Duodenal mucosa (tissue), 2 donors: ENCODE data around the gene CIITA.
"Not testable (repeated sequence)": the region's sequence is repeated elsewhere in the genome, so short reads cannot be mapped to it uniquely, and the experiment has no call there.

Source experiments
- H3K27ac ChIP-seq: one replicate; pipeline ENCODE4 v1.7.0; 2013; ENCODE audit warnings: low read depth, low read length
- H3K27me3 ChIP-seq, 2 donors: one replicate each; pipeline ENCODE4 v1.7.0; 2013; ENCODE audit warnings: low read length in 2 of 2, control low read depth in 1 of 2; ENCODE audit not compliant: insufficient read depth in 2 of 2, control insufficient read depth in 1 of 2
- H3K36me3 ChIP-seq, 2 donors: one replicate each; pipeline ENCODE4 v1.7.0; 2013; ENCODE audit warnings: low read length in 2 of 2, control low read depth in 1 of 2; ENCODE audit not compliant: insufficient read depth in 2 of 2, control insufficient read depth in 1 of 2
- H3K4me1 ChIP-seq, 2 donors: one replicate each; pipeline ENCODE4 v1.7.0; 2013; ENCODE audit warnings: low read length in 2 of 2, control low read depth in 1 of 2; ENCODE audit not compliant: insufficient read depth in 2 of 2, control insufficient read depth in 1 of 2
- H3K4me3 ChIP-seq, 2 donors: one replicate each; pipeline ENCODE4 v1.7.0; 2013; ENCODE audit warnings: low read length in 2 of 2, low read depth in 1 of 2
- H3K9ac ChIP-seq, 2 donors: one replicate each; pipeline ENCODE4 v1.7.0; 2013; ENCODE audit warnings: low read length in 2 of 2, low read depth in 1 of 2
- H3K9me3 ChIP-seq, 2 donors: one replicate each; pipeline ENCODE4 v1.7.0; 2013; ENCODE audit warnings: low read length in 2 of 2, control low read depth in 1 of 2; ENCODE audit not compliant: control insufficient read depth in 1 of 2

Gene CIITA

DNA sequence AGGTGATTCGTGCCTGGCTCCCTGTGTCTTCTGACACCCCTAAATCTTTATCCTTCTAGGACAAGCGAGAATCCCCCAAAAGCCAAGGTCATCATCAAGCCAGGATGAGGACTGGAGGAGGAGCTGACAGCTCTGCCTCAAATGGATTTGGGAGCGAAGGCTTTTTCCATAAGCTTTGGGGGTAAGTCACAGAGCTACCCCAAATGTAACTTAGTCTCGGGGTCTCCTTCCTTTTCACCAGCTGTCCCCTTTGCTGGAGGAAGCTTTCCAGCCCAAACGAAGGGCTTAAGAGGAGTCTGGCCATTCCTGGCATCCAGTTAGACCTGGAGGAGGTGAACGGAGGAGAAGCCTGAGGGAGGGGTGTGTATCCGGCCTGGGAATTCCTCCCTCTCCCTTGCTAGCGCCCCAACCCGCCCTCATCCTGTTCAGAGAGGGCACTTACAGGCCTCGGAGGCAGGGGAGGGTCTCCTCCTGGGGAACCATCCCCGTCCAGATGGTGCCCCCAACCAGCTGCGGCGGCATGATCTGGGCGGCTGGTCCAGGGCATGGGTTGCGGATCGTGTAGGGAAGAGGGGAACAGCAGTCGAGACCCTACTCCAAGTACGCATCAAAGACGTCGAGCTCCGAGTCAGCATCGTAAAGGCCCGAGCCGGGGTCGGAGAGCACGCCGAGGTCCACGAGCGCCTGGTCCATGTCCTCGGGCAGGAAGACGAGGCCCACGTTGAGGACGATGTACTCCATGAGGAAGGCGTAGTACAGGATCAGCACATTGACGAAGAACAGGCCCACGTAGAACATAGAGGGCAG, 64.3 kb downstream of the CIITA start:
- H3K36me3 ChIP-seq = peaks cover 0 to 3% of the 10 kb centered on the region in 2 donors
- peak overlapping the region; percentile 0 for H3K27ac ChIP-seq
- peak overlapping the region; percentile 43 to 82 for H3K9ac ChIP-seq
- peak overlapping the region; percentile 73 to 89 for H3K4me3 ChIP-seq
- no peaks in the 10 kb centered on the region for H3K27me3 ChIP-seq
- H3K9me3 ChIP-seq = no peaks in the 10 kb centered on the region
- peaks cover 73 to 80% of the 10 kb centered on the region in 2 donors for H3K4me1 ChIP-seq

DNA sequence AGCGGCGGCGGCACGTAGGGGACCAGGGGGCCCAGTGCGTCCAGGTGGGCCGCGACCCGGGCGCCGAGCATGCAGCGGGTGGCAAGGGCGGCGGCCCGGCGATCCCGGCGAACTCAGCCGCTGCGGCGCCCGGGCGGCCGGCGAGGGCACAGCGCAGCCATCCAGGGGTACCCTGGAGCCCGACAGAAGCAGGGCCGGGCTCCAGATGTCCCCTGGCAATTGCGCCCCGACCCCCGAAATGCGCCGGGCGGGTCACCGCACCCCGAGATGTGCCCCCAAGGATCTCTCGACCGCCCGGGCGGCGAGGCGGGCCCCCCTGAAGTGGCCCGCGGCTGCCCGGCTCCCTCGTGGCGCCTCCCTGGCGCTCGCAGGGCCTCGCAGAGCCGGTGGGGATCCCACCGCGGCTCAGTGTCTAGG, 64.9 kb downstream of the CIITA start:
- not testable (repeated sequence) for H3K27me3 ChIP-seq, H3K36me3 ChIP-seq, H3K27ac ChIP-seq, H3K9me3 ChIP-seq
- Histone ChIP-seq H3K4me3 (peak overlapping the region; percentile 73 to 89), H3K9ac (peak overlapping the region in 1 of 2 donors; percentile 43), H3K4me1 (peaks cover 67 to 80% of the 10 kb centered on the region in 2 donors)

DNA sequence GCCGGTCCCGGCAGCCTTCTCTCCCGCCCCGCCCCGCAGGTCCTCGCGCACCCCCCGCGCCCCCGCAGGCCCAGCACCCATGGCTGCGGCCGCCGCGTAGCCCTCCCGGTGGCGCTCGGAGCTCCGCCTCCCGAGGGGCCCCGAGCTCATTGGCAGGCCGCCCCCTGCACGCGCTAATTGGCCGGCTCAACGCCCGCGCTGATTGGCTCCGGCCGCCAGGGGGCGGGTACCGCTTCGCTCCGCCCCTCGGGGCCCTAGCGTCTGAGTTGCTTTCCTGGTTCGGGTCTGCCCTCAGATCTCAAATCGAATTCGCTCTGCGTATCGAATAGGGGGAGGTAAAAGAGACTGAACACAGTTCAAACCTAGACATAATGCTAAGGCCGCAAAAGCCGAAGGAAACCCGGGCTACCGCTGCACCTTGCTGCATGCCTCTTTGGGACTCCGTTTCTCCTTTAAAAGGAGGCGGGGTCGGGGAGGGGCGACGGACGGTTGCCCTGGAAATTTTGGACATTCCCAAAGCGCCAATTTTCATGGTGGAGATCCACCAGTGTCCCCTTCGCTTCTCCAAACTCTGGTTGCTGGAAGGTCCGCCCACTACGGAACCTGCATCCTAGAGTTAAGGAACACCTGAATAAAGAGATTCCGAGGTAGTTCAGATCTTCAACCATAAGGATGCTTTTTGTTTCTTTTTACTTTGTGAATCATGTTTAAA, 65.5 kb downstream of the CIITA start, which contains the start of gene DEXI:
Gene DEXI, minus strand, starts transcription at position 117 of the 712 bp plus-strand sequence. CDS start 463 bp downstream, outside the sequence.
- Histone ChIP-seq H3K27ac (no peak within 1 kb of the TSS), H3K9ac (peak within 1 kb of the TSS; percentile 69 to 82), H3K9me3 (no peaks in the 10 kb centered on the region), H3K4me3 (peak within 1 kb of the TSS; percentile 78 to 89), H3K36me3 (no peaks in the 10 kb centered on the region), H3K4me1 (peaks cover 62 to 74% of the 10 kb centered on the region in 2 donors), H3K27me3 (no peaks in the 10 kb centered on the region)

DNA sequence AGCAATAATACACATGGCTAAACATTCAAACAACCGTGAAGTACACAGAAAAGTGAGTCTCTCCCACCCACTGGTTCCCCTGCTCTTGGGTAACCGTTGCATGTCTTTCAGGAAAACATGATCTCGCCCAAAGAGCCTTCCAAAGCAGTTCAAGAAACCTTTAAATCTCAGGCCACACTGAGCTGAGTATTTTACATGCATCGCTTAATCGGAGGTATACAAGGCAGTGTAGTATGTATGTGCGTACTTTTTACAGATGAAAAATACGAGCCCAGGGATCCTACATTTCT, 66.0 kb downstream of the CIITA start:
- Histone ChIP-seq H3K9ac (no peak overlapping the region), H3K9me3 (no peaks in the 10 kb centered on the region), H3K4me3 (peak overlapping the region; percentile 65 to 78), H3K4me1 (peaks cover 57 to 69% of the 10 kb centered on the region in 2 donors), H3K27me3 (no peaks in the 10 kb centered on the region), H3K27ac (no peak overlapping the region), H3K36me3 (no peaks in the 10 kb centered on the region)

DNA sequence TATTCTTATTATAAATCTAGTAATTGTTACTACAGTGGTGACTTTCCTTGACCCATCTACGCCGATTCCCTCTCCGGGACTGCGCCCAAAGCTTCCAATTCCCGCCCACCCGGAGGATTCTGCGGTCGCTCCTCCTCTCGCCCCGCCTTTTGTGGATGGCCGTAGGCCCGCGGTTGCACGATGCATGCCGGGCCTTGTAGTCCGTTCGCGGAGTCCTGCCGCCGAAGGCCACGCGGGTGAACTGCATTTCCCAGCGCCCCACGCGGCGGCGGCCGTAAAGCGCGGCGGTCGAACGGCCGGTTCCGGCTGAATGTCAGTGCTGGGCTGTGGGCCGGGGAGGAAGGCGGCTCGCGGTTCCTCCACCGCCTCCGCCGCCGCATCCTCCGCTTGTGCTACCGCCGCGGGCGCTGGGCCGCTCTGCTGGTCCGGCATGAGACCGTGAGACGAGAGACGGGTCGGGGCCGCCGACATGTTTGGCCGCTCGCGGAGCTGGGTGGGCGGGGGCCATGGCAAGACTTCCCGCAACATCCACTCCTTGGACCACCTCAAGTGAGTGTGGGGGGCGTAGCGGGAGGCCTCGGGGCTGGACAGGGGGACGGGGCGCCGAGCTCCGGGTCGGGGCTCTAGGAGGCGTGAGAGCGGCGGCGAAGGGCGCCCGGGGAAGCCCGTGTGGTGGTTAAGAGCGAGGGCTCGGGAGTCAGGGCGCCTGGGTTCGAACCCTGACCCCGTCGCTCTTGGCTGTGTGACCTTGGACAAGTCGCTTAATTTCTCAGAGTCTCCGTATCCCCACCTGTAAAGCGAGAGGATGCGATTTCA, 67.5 kb downstream of the CIITA start, which contains the start of gene CLEC16A:
Gene CLEC16A, plus strand, starts transcription at position 316 of the 816 bp plus-strand sequence. Its CDS starts 154 bp downstream, at position 470.
- Histone ChIP-seq H3K27me3 (no peaks in the 10 kb centered on the region), H3K9ac (peak within 1 kb of the TSS; percentile 63 to 72), H3K4me1 (peaks cover 46 to 55% of the 10 kb centered on the region in 2 donors), H3K27ac (peak within 1 kb of the TSS; percentile 33), H3K9me3 (no peaks in the 10 kb centered on the region), H3K36me3 (no peaks in the 10 kb centered on the region), H3K4me3 (peak within 1 kb of the TSS; percentile 73 to 75)

DNA sequence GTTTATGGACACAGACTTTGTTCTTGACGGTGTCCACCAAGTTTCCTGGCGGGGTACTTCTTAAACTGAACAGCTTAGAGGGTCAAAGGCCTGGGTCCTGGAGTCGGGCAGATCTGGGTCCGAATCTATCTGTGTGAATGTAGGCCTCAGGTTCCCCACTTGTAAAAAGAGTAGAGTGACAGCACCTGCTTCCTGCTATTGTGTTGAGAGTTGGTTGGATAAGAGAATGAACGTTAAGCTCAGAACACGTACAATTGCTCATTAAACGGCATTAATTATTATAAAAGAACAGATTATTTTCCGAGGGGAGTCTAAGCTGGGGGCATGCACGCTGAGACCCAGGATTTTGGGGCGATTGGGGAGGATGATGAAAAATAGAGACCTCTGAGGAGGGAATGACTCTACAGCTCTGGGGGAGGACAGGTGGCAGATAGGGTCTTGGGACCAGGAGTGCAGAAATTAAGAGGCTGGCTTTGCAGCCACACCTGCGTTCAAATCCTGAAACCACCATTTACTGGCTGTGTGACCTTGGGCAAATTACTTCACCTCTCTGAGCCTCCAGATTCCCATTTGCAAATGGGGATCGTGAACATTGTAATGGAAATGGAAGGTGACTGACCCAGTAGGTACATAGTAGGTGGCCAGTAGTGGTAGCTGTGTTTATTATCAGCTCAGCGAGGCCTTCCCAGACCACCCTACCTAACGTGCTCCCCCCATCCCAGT, 68.2 kb downstream of the CIITA start:
- no peaks in the 10 kb centered on the region for H3K36me3 ChIP-seq
- H3K27me3 ChIP-seq = no peaks in the 10 kb centered on the region
- H3K9me3 ChIP-seq = no peaks in the 10 kb centered on the region
- no peak overlapping the region for H3K27ac ChIP-seq
- H3K4me1 ChIP-seq = peaks cover 38 to 47% of the 10 kb centered on the region in 2 donors
- H3K9ac ChIP-seq = peak overlapping the region; percentile 63 to 72
- peak overlapping the region; percentile 73 to 75 for H3K4me3 ChIP-seq

DNA sequence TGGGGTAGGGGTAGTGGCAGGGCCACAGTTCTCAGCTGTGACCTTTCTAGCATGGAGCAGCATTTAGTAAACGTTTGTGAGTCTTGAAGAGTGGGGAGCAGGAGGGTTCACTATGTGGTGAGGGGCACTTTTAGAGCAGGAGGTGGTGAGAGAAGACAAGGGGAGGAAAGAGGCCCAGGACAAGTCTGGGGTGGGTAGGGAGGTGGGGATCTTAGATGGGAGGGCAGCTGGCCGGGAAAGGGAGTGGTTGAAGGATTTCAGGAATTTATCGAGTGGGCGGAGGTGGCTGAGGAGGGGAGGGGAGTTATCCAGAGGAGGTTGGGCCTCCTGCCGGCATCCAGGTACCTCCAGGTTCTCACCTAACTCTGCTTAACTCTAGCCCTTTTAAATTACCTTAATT, 69.3 kb downstream of the CIITA start:
- H3K4me1 ChIP-seq = peaks cover 27 to 36% of the 10 kb centered on the region in 2 donors
- no peaks in the 10 kb centered on the region for H3K36me3 ChIP-seq
- no peak overlapping the region for H3K4me3 ChIP-seq
- no peak overlapping the region for H3K27ac ChIP-seq
- peak overlapping the region in 1 of 2 donors; percentile 7 for H3K9ac ChIP-seq
- H3K9me3 ChIP-seq = no peaks in the 10 kb centered on the region
- no peaks in the 10 kb centered on the region for H3K27me3 ChIP-seq

DNA sequence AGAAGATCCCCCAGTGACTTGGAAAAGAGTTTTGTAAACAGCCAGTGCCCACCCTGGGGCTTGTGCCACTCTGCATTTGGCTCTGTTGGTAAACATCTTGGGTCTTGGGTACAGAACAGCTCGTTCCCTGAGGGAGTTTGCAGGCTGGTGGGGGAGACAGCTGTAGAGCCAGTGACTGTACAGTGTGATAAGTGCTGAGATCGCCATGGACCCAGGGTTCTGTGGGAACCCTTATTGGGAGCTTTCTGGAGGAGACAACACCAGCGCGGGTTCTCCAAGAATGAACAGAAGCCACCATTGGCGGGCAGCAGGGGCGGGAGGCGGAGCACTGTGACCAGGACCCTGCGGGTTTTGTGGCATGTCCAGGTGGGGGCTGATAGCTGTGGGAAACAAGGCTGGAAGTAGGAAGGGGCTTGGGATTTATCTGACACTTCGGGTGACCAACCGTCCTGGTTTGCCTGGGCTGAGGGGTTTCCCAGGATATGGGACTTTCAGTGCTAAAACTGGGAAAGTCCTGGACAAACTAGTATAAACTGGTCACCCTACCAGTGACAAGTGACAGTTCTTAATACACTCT, 70.3 kb downstream of the CIITA start:
- H3K27ac ChIP-seq = no peak overlapping the region
- H3K9me3 ChIP-seq = no peaks in the 10 kb centered on the region
- peaks cover 26 to 35% of the 10 kb centered on the region in 2 donors for H3K4me1 ChIP-seq
- no peak overlapping the region for H3K9ac ChIP-seq
- H3K4me3 ChIP-seq = no peak overlapping the region
- no peaks in the 10 kb centered on the region for H3K36me3 ChIP-seq
- no peaks in the 10 kb centered on the region for H3K27me3 ChIP-seq

DNA sequence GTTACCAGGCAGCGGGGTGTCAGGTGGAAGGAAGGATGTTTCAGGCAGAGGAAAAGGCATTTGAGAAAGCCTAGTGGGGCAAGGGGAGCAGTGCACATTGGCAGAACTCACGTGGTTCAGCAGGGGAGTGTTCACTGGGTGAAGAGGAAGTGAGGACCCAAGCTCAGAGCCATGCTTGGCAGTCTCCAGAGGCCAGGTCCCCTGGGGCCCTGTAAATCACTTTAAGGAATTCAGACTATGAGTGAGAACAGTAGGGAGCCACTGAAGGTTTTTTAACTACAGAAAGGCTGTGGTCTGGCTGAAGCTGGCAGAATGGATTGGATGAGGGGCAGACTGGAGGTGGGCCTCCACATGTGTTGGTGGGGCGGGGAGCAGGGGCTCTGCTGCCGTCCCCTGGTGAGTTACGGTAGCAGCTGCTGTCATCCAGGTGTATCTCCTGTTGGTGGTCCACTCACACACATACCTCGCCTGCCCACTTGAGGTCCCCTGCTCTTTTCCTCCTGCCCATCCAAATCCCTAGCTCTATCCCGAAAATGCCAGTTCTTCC, 72.5 kb downstream of the CIITA start:
- no peaks in the 10 kb centered on the region for H3K36me3 ChIP-seq
- H3K9me3 ChIP-seq = no peaks in the 10 kb centered on the region
- H3K27ac ChIP-seq = no peak overlapping the region
- H3K4me3 ChIP-seq = no peak overlapping the region
- no peaks in the 10 kb centered on the region for H3K27me3 ChIP-seq
- peaks cover 16 to 27% of the 10 kb centered on the region in 2 donors for H3K4me1 ChIP-seq
- no peak overlapping the region for H3K9ac ChIP-seq
